ENCODE measurements around the gene MYCBP. TPM values are rescaled to one million over a fixed set of nuclear protein-coding genes. Genes with fewer than 3 reads are reported as not detected.
A peak's percentile ranks its signal among the peaks of the same experiment; 100 is the strongest.
"Not testable (repeated sequence)": the region's sequence is repeated elsewhere in the genome, so short reads cannot be mapped to it uniquely, and the experiment has no call there.

The MYCBP gene
- total and polyA plus RNA-seq, 2 experiments from 2014 or later, result 17.7 to 59.8 TPM

GRCh38 chr1:38917337-38917736 is 44.2 kb upstream of the MYCBP start:
- H2AFZ ChIP-seq, result no peak overlapping the region
- no peaks in the 10 kb centered on the region for H3K9me2 ChIP-seq (ENCODE audit: insufficient read depth)
- no peaks in the 10 kb centered on the region for H3K9me3 ChIP-seq (ENCODE audit: low read depth)
- no peak overlapping the region for H3K27ac ChIP-seq
- H3K4me2 ChIP-seq (ENCODE audit: unreplicated experiment), result no peak overlapping the region
- whole genome bisulfite sequencing, 2 experiments (ENCODE audit: low coverage in 1 of 2, low lambda C conversion rate in 2 of 2, missing lambda C conversion rate in 2 of 2), result 92 to 93% methylated on average over 3 of the region's 3 CpGs
- no peaks in the 10 kb centered on the region for H4K20me1 ChIP-seq (ENCODE audit: insufficient read depth)
- H3F3A ChIP-seq (ENCODE audit: insufficient read depth), result no peaks in the 10 kb centered on the region
- H3K27me3 ChIP-seq (replicated peaks; ENCODE audit: insufficient read depth), result no peaks in the 10 kb centered on the region
- H3K9ac ChIP-seq, result no peak overlapping the region
- H3K4me1 ChIP-seq (ENCODE audit: insufficient read depth), result no peaks in the 10 kb centered on the region
- no peaks in the 10 kb centered on the region for H3K79me2 ChIP-seq (ENCODE audit: insufficient read depth)
- no peak overlapping the region for H3K4me3 ChIP-seq
- TF ChIP-seq EZH2phosphoT487 (IDR thresholded peaks at IDR 0.05; ENCODE audit: insufficient read depth, low read depth) (no peak), EZH2 (IDR thresholded peaks at IDR 0.05; ENCODE audit: insufficient read depth, poor library complexity, severe bottlenecking) (no peak)
- in situ Hi-C loops (cut with MboI), result no loop called here
- H3K36me3 ChIP-seq (ENCODE audit: low read depth), result no peaks in the 10 kb centered on the region
- DNase-seq, result no peak

- Histone ChIP-seq H3K4me2 (ENCODE audit: unreplicated experiment) (no peak overlapping the region), H4K20me1 (ENCODE audit: insufficient read depth) (no peaks in the 10 kb centered on the region), H2AFZ (no peak overlapping the region), H3K27me3 (replicated peaks; ENCODE audit: insufficient read depth) (no peaks in the 10 kb centered on the region), H3K36me3 (ENCODE audit: low read depth) (no peaks in the 10 kb centered on the region), H3F3A (ENCODE audit: insufficient read depth) (no peaks in the 10 kb centered on the region), H3K4me3 (no peak overlapping the region), H3K9ac (no peak overlapping the region), H3K27ac (no peak overlapping the region), H3K79me2 (ENCODE audit: insufficient read depth) (no peaks in the 10 kb centered on the region), H3K4me1 (ENCODE audit: insufficient read depth) (no peaks in the 10 kb centered on the region), H3K9me2 (ENCODE audit: insufficient read depth) (no peaks in the 10 kb centered on the region), H3K9me3 (ENCODE audit: low read depth) (no peaks in the 10 kb centered on the region)
- 47 to 52% methylated on average over 3 of the region's 3 CpGs for WGBS, 2 experiments (ENCODE audit: low coverage in 1 of 2, low lambda C conversion rate in 2 of 2, missing lambda C conversion rate in 2 of 2)
- no peak for TF ChIP-seq EZH2 (IDR thresholded peaks at IDR 0.05; ENCODE audit: insufficient read depth, poor library complexity, severe bottlenecking)
- TF ChIP-seq EZH2phosphoT487 (IDR thresholded peaks at IDR 0.05; ENCODE audit: insufficient read depth, low read depth), result no peak
- DNase-seq, result peak; percentile 26
- in situ Hi-C loops (cut with MboI), result no loop called here
Measured at GRCh38 chr1:38915352-38915948, 42.3 kb upstream of the MYCBP start.

GRCh38 chr1:38914908-38915307 is 41.8 kb upstream of the MYCBP start:
- H3K4me2 ChIP-seq (ENCODE audit: unreplicated experiment); DNase-seq; H4K20me1 ChIP-seq (ENCODE audit: insufficient read depth); H3K9me2 ChIP-seq (ENCODE audit: insufficient read depth); H3K9ac ChIP-seq; H2AFZ ChIP-seq; H3K36me3 ChIP-seq (ENCODE audit: low read depth); H3K27me3 ChIP-seq (replicated peaks; ENCODE audit: insufficient read depth); H3K79me2 ChIP-seq (ENCODE audit: insufficient read depth); H3K27ac ChIP-seq; H3K4me3 ChIP-seq; H3F3A ChIP-seq (ENCODE audit: insufficient read depth); in situ Hi-C loops (cut with MboI); H3K9me3 ChIP-seq (ENCODE audit: low read depth); H3K4me1 ChIP-seq (ENCODE audit: insufficient read depth): not testable (repeated sequence)
- 91 to 92% methylated on average over 7 to 8 of the region's 8 CpGs for WGBS, 2 experiments (ENCODE audit: low coverage in 1 of 2, low lambda C conversion rate in 2 of 2, missing lambda C conversion rate in 2 of 2)

GRCh38 chr1:38908821-38909220 is 35.7 kb upstream of the MYCBP start:
- no peaks in the 10 kb centered on the region for H3K27me3 ChIP-seq (replicated peaks; ENCODE audit: insufficient read depth)
- H3K4me2 ChIP-seq (ENCODE audit: unreplicated experiment), result no peak overlapping the region
- H3K9me2 ChIP-seq (ENCODE audit: insufficient read depth), result no peaks in the 10 kb centered on the region
- no peak for TF ChIP-seq EZH2 (IDR thresholded peaks at IDR 0.05; ENCODE audit: insufficient read depth, poor library complexity, severe bottlenecking)
- no peak for TF ChIP-seq EZH2phosphoT487 (IDR thresholded peaks at IDR 0.05; ENCODE audit: insufficient read depth, low read depth)
- no peaks in the 10 kb centered on the region for H4K20me1 ChIP-seq (ENCODE audit: insufficient read depth)
- no peaks in the 10 kb centered on the region for H3K79me2 ChIP-seq (ENCODE audit: insufficient read depth)
- no peaks in the 10 kb centered on the region for H3K9me3 ChIP-seq (ENCODE audit: low read depth)
- no peak overlapping the region for H3K9ac ChIP-seq
- no peaks in the 10 kb centered on the region for H3K4me1 ChIP-seq (ENCODE audit: insufficient read depth)
- H3K4me3 ChIP-seq, result no peak overlapping the region
- DNase-seq, result no peak
- no peaks in the 10 kb centered on the region for H3F3A ChIP-seq (ENCODE audit: insufficient read depth)
- in situ Hi-C loops (cut with MboI), result no loop called here
- H3K27ac ChIP-seq, result no peak overlapping the region
- H2AFZ ChIP-seq, result no peak overlapping the region
- WGBS, 2 experiments (ENCODE audit: low coverage in 1 of 2, low lambda C conversion rate in 2 of 2, missing lambda C conversion rate in 2 of 2), result 77 to 78% methylated on average over 12 to 13 of the region's 13 CpGs
- no peaks in the 10 kb centered on the region for H3K36me3 ChIP-seq (ENCODE audit: low read depth)

- H2AFZ ChIP-seq, result no peak overlapping the region
- H3F3A ChIP-seq (ENCODE audit: insufficient read depth), result no peaks in the 10 kb centered on the region
- H4K20me1 ChIP-seq (ENCODE audit: insufficient read depth), result no peaks in the 10 kb centered on the region
- in situ Hi-C loops (cut with MboI), result no loop called here
- no peak overlapping the region for H3K4me2 ChIP-seq (ENCODE audit: unreplicated experiment)
- no peaks in the 10 kb centered on the region for H3K27me3 ChIP-seq (replicated peaks; ENCODE audit: insufficient read depth)
- no peak overlapping the region for H3K4me3 ChIP-seq
- no peak for DNase-seq
- H3K27ac ChIP-seq, result no peak overlapping the region
- no peaks in the 10 kb centered on the region for H3K36me3 ChIP-seq (ENCODE audit: low read depth)
- H3K79me2 ChIP-seq (ENCODE audit: insufficient read depth), result no peaks in the 10 kb centered on the region
- H3K9ac ChIP-seq, result no peak overlapping the region
- no peak for TF ChIP-seq EZH2 (IDR thresholded peaks at IDR 0.05; ENCODE audit: insufficient read depth, poor library complexity, severe bottlenecking)
- no peak for TF ChIP-seq EZH2phosphoT487 (IDR thresholded peaks at IDR 0.05; ENCODE audit: insufficient read depth, low read depth)
- H3K4me1 ChIP-seq (ENCODE audit: insufficient read depth), result no peaks in the 10 kb centered on the region
- no peaks in the 10 kb centered on the region for H3K9me3 ChIP-seq (ENCODE audit: low read depth)
- H3K9me2 ChIP-seq (ENCODE audit: insufficient read depth), result no peaks in the 10 kb centered on the region
- 87 to 89% methylated on average over 2 of the region's 2 CpGs for WGBS, 2 experiments (ENCODE audit: low coverage in 1 of 2, low lambda C conversion rate in 2 of 2, missing lambda C conversion rate in 2 of 2)
Measured at GRCh38 chr1:38905985-38906384, 32.8 kb upstream of the MYCBP start.
